ENCODE results near the gene DPF3. TPM values are rescaled to one million over a fixed set of nuclear protein-coding genes. Genes with fewer than 3 reads are reported as not detected.
A peak's percentile ranks its signal among the peaks of the same experiment; 100 is the strongest.

The DPF3 gene
- total and polyA plus RNA-seq, 2 donors (not counting 1 experiment from before 2014, with no cell fraction given): 3.4 to 10.2 TPM

DNA sequence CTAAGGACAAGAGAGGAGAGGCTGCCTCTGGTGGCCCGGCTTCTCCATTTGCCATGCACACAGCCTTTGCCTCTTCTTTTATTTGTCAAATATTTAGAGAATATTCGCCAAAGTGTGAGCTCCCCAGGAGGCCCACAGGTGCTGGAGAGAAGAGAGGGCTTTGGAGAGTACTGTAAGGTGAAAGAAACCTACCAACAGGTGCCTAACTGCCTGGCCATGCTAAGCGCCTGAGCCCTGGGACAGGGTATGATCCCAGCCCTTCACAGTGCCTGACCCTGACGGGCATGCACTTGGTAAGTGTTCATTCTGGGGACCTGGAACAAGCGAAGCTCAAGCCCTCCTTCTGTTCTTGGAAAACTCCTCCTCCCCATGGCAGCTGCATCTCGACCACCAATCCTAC lies 106.1 kb downstream of the DPF3 start:
- Mint-ChIP-seq H3K27me3 (no peaks in the 10 kb centered on the region), H3K27ac (peak overlapping the region; percentile 13), H3K9me3 (ENCODE audit: insufficient read depth) (no peaks in the 10 kb centered on the region), H3K4me1 (peaks cover 54% of the 10 kb centered on the region), H3K4me3 (peak overlapping the region; percentile 4)
- Histone ChIP-seq H3K27ac (ENCODE audit: low read length in 2 of 2) (no peak overlapping the region), H2AFZ (ENCODE audit: insufficient read depth, low read depth, low read length, poor library complexity, severe bottlenecking) (peak overlapping the region; percentile 39), H3K4me3 (ENCODE audit: control extremely low read depth in 1 of 5, extremely low read depth in 1 of 5, insufficient read depth in 1 of 5, low read depth in 2 of 5, low read length in 4 of 5) (no peak overlapping the region), H3K9me3 (ENCODE audit: control extremely low read depth in 1 of 3, control insufficient read depth in 2 of 3, insufficient read depth in 1 of 3, low read length in 2 of 3) (no peaks in the 10 kb centered on the region), H3K4me1 (ENCODE audit: control insufficient read depth in 2 of 2, insufficient read depth in 2 of 2, low read length in 2 of 2) (peaks cover 29 to 40% of the 10 kb centered on the region in 2 donors), H3K9ac (ENCODE audit: low read length) (peak overlapping the region; percentile 20), H3K36me3 (replicated peaks in 1 of 2; ENCODE audit: control extremely low read depth in 1 of 2, control insufficient read depth in 1 of 2, extremely low read depth in 1 of 2, insufficient read depth in 2 of 2, low read length in 1 of 2) (no peaks in the 10 kb centered on the region), H3K27me3 (replicated peaks in 1 of 4; ENCODE audit: control extremely low read depth in 1 of 4, control insufficient read depth in 3 of 4, insufficient read depth in 4 of 4, low read length in 3 of 4) (no peaks in the 10 kb centered on the region), H3K4me2 (replicated peaks; ENCODE audit: low read depth, low read length, poor library complexity, severe bottlenecking) (peak overlapping the region; percentile 55), H3K79me2 (ENCODE audit: control insufficient read depth, insufficient read depth, low read length) (peaks cover 36% of the 10 kb centered on the region), H4K20me1 (ENCODE audit: control insufficient read depth, insufficient read depth, low read length, poor library complexity, severe bottlenecking) (peaks cover 8% of the 10 kb centered on the region)
- no peak for TF ChIP-seq EZH2 (IDR thresholded peaks at IDR 0.05; ENCODE audit: borderline replicate concordance, insufficient read depth, low read depth, low read length, poor library complexity, severe bottlenecking)
- TF ChIP-seq, protein P1, sequence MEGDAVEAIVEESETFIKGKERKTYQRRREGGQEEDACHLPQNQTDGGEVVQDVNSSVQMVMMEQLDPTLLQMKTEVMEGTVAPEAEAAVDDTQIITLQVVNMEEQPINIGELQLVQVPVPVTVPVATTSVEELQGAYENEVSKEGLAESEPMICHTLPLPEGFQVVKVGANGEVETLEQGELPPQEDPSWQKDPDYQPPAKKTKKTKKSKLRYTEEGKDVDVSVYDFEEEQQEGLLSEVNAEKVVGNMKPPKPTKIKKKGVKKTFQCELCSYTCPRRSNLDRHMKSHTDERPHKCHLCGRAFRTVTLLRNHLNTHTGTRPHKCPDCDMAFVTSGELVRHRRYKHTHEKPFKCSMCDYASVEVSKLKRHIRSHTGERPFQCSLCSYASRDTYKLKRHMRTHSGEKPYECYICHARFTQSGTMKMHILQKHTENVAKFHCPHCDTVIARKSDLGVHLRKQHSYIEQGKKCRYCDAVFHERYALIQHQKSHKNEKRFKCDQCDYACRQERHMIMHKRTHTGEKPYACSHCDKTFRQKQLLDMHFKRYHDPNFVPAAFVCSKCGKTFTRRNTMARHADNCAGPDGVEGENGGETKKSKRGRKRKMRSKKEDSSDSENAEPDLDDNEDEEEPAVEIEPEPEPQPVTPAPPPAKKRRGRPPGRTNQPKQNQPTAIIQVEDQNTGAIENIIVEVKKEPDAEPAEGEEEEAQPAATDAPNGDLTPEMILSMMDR (IDR thresholded peaks at IDR 0.05): no peak
- CTCF ChIA-PET: no interaction called here
- intact Hi-C loops (cut with micrococcal nuclease): no loop called here
- no peak for DNase-seq
- ATAC-seq (ENCODE audit: low read depth): no peak
- POLR2A ChIA-PET: no interaction called here
- WGBS (ENCODE audit: insufficient coverage): 87% methylated on average over 3 of the region's 6 CpGs

- peaks cover 29 to 38% of the 10 kb centered on the region in 2 donors for H3K4me1 ChIP-seq (ENCODE audit: control insufficient read depth in 2 of 2, insufficient read depth in 2 of 2, low read length in 2 of 2)
- H3K4me3 Mint-ChIP-seq: no peak overlapping the region
- H3K36me3 ChIP-seq (replicated peaks in 1 of 2; ENCODE audit: control extremely low read depth in 1 of 2, control insufficient read depth in 1 of 2, extremely low read depth in 1 of 2, insufficient read depth in 2 of 2, low read length in 1 of 2): no peaks in the 10 kb centered on the region
- peaks cover 26% of the 10 kb centered on the region for H3K79me2 ChIP-seq (ENCODE audit: control insufficient read depth, insufficient read depth, low read length)
- no peak overlapping the region for H3K27ac Mint-ChIP-seq
- POLR2A ChIA-PET: no interaction called here
- no peaks in the 10 kb centered on the region for H3K27me3 ChIP-seq (replicated peaks in 1 of 4; ENCODE audit: control extremely low read depth in 1 of 4, control insufficient read depth in 3 of 4, insufficient read depth in 4 of 4, low read length in 3 of 4)
- intact Hi-C loops (cut with micrococcal nuclease): no loop called here
- no peak overlapping the region for H3K27ac ChIP-seq (ENCODE audit: low read length in 2 of 2)
- CTCF ChIA-PET: interaction anchor here (0.6 kb wide), 1 partner anchor 291 kb away, joined by 3 read pairs; no protein-coding TSS in a partner anchor
- 94% methylated on average over 9 of the region's 13 CpGs for WGBS (ENCODE audit: insufficient coverage)
- no peaks in the 10 kb centered on the region for H3K9me3 Mint-ChIP-seq (ENCODE audit: insufficient read depth)
- H3K27me3 Mint-ChIP-seq: no peaks in the 10 kb centered on the region
- peaks cover 6% of the 10 kb centered on the region for H4K20me1 ChIP-seq (ENCODE audit: control insufficient read depth, insufficient read depth, low read length, poor library complexity, severe bottlenecking)
- ATAC-seq (ENCODE audit: low read depth): no peak
- H3K4me1 Mint-ChIP-seq: peaks cover 51% of the 10 kb centered on the region
- no peak for DNase-seq
- H3K9ac ChIP-seq (ENCODE audit: low read length): no peak overlapping the region
- no peak overlapping the region for H2AFZ ChIP-seq (ENCODE audit: insufficient read depth, low read depth, low read length, poor library complexity, severe bottlenecking)
- H3K4me3 ChIP-seq (ENCODE audit: control extremely low read depth in 1 of 5, extremely low read depth in 1 of 5, insufficient read depth in 1 of 5, low read depth in 2 of 5, low read length in 4 of 5): no peak overlapping the region
- no peak for TF ChIP-seq EZH2 (IDR thresholded peaks at IDR 0.05; ENCODE audit: borderline replicate concordance, insufficient read depth, low read depth, low read length, poor library complexity, severe bottlenecking)
- TF ChIP-seq, protein P1 (IDR thresholded peaks at IDR 0.05): no peak
- no peak overlapping the region for H3K4me2 ChIP-seq (replicated peaks; ENCODE audit: low read depth, low read length, poor library complexity, severe bottlenecking)
- peaks cover 0 to 3% (median 0%) of the 10 kb centered on the region in 3 donors for H3K9me3 ChIP-seq (ENCODE audit: control extremely low read depth in 1 of 3, control insufficient read depth in 2 of 3, insufficient read depth in 1 of 3, low read length in 2 of 3)
Measured at GRCh38 chr14:72786378-72787350, 107.2 kb downstream of the DPF3 start.

All from B cell (primary cell).